HCEC 1CT (cell line): ENCODE results near the gene CHN2.

ENCODE experiments used
- DNase-seq: peaks from one replicate; pipeline ENCODE4 v3.0.0-alpha.2; 2017

CHN2 gene

DNA sequence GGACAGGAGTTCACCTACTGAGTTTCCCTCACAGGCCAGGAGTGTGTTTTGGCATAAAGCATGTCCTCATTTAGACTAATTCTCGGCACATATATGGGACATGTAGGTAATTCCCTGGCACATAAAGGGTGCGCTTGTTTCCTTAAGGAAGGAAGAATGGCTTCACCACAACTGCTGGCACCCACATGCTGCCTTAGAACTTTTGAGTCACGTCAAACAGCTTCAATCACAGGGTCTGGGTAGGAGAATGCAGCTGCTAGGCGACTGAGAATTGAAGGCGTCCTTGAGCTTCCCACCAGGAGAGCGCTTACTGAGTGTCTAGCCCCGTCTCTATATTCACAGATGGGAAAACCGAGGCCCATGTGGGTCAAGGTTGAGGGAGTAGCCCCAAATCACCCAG lies 146.1 kb downstream of the CHN2 start:
- DNase-seq: no peak

DNA sequence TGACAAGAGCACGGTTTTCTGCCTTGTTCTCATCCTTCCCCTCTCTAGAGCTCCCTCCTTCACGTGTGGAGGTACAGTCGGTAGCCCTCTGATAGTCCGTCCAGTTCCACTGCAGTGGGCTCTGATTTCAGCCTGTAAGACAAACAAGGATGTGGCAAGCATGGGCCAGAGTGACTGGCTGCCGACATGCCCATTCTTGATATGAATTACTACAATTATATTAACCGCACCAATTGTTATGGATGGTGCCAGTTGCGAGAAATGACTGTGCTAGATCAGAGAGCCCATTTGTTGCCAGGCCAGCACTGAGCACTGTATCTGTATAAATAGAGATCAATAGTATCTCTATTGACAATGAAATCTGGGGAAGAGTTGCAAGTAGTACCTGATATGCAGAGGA lies 146.6 kb downstream of the CHN2 start:
- no peak for DNase-seq

DNA sequence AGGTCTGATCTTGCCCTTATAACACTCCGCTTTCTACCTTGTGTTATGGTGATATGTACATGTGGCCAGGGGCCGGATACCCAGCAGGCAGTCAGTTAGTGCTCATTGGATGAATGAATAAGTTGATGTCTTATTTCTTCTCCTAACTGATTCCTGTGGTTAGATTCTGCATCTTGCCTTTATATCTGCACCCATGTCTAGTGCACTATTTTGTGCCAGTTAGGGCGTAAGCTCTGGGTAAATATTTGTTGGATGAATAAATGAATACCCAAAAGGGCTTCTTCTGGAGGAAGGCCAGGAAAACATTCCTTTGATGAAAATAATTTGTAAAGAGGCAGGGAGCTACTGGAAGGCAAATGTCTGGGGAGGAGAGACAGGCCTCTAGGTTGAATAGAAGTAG lies 148.2 kb downstream of the CHN2 start:
- DNase-seq: no peak

DNA sequence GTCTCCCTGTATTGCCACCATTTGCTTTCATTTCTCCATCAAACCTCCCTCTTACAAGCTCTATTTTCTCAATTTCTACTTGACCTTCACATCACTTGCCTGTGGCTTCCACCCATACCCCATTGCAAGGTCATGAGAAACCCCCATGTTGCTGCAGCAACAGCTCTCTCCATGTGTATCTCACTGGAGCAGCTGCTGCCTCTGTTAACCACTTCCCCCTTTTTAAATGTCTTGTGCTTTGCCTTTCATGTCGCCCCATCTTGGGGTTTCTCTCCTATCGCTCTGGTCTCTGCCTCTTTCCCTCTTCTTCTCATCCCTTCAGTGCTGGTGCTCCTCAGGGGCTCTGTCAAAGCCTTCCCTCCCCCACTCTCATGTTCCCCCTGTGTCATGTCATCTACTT lies 148.8 kb downstream of the CHN2 start:
- no peak for DNase-seq

DNA sequence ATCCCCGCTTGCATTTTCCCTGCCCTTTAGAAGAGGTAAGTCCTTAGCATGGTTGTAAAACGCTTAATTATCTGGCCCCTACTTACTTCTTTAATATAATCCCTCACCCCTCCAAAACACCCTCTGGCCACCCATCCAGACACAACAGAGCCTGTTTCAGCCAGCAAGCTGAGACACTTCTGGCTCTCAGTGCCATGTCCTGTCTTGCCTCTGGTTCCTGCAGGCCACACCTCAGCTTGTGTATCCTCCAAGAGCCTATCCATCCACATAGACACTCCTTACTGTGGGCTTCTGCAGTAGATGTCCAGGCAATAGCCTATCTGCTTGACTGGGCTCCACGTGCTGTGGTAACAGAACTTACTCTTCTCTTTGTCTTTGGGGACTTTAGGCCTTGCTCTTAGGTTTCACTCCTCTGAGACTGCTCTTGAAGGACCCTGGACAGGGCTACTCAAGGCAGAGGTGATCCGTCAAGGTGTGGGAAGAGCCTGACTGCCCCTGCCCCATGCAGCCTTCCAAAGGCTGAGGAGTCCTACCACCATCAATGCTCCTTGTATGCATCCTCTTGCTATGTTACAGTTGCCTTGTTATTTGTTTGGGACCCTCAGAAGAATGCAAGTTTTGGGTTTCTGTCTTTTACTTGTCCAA lies 149.9 kb downstream of the CHN2 start:
- no peak for DNase-seq

DNA sequence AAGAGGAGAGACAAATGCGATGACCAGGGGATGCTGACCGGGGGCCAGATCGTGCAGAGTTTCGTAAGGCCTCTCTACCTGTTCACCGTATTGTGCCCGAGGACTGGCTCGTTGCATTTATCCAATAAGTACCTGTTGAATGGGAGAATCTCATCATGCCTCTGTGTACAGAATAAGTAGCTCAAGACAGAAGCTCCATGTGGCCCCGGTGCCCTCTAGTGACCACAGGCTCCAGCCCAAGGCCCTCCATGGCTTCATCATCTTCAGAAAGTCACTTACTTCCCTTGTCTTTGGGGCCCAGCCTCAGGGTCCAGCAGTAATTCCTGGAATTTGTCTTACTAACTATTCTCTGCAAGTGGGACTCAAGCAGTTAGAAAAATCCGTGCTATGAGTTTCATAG lies 151.0 kb downstream of the CHN2 start:
- no peak for DNase-seq

DNA sequence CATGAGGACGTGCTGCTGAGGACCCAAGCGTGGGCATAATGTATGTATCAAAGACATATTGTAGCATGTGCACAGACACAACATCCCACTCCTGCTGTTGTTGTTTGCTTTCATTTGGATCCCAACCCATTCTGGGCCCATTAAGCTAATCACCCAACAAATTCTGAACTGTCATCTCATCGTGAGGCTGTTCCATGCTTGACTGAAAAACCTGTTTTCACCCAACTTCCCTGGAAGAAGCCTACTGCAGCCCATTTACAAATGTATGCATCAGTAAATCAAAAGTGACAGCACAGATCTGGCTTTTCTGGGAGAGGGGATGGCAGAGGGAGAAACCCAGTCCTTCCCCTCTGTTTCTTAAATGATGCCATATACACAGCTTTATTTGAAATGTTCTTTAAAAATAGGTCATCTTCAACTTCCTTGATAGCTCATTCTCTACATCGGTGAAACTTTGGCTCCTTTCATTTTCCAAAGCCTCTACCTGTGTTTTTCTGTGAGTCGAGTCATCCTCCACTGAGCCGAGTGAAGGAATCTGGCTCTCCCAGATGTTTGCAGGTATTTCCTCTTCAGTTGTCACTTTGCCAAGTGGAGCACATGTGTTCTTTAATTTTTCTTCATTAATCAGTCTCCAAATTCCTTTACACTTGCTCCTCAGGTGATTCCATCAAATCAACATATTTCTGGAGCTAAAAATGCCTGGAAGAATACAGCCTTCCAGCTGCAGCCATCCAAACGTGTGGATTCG lies 151.8 kb downstream of the CHN2 start:
- DNase-seq: no peak

DNA sequence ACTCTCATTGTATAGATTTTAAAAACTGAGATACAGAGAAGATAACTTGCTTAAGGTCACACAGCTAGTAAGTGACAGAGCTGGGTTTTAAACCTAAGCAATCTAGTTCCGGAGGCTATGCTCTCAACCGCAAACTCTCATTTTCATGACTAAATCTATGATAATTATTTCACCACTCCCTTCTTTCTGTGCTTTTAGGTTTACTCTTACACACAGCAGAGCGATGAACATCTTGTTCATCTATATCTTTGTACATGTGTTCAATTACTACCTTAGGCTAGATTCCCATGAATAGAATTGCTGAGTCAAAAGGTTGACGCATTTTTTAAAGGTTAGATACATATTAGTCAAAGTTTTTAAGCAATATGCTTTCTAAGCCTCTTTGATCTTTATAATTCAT lies 154.8 kb downstream of the CHN2 start:
- DNase-seq: no peak

DNA sequence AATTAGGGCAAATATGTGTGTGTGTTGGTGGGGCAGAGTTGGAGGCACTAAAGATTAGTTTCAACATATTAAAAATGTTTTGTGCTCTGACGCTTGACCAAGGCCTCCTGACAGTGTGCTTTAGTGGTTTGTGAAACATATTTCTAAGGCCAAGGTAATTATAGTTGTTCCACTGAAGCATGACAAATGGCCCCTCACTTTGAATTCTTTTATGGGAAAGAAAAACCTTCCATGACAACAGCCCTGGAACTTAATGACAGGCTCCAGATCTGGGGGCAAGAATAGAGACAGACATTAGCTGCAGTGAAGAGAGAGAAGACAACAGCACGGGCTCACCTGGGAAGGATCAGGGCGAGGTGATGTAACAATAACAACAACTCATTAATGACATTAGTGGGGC lies 155.8 kb downstream of the CHN2 start:
- DNase-seq: no peak

DNA sequence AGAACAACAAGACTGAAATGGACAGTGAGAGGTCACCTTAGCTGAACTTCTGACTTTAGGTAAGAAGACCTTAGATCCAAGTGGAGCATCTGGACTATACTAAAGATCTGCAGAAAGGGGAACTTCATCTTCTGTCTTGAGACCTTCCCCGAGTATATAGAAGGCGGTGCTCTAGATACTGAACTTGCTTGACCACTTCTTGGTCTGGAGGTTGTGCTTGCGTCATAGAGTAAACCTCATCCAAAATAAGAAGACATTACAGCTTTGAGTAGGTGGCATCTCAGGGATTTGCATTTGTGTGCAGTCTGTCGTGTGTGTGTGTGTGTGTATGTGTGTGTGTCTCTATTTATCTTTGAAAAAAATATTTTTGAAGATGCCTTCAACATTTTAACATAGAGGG lies 157.5 kb downstream of the CHN2 start:
- DNase-seq: no peak

DNA sequence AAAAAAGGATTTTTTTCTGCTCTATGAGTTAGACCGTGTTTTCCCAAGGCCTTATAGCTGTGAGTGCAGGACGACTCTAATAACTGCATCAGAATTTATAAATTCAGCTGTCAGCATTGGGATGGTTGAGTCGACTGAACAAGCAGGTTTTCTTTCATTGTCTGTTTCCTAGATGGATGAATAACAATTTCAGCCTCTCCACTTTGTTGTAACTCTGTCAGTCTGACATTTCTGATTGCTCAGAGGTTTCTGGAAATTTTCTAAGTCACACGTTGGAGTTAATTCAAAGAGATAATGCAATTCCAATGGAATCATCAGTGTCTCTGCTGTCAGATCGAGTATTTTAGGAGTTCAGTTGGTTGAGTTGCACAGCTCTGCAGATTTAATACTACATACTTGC lies 159.2 kb downstream of the CHN2 start:
- no peak for DNase-seq

DNA sequence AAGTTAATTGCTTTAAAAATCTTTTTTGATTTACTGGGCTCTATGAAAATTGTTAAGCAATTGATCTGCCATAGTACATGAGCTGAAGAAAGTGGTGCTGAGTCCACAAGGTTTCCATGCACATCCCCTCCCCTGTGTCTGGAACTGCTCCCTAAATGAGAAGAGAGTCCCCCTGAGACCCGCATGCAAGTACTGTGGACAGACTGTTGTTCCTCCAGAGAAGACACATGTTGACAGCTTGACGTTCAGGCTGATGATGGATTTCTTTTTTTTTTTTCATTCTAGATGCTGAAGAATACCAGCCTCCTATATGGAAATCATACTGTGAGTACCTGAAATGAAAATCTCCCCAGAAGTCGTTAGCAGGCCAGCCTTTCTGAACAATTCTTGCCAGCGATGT lies 159.8 kb downstream of the CHN2 start:
- DNase-seq: no peak

DNA sequence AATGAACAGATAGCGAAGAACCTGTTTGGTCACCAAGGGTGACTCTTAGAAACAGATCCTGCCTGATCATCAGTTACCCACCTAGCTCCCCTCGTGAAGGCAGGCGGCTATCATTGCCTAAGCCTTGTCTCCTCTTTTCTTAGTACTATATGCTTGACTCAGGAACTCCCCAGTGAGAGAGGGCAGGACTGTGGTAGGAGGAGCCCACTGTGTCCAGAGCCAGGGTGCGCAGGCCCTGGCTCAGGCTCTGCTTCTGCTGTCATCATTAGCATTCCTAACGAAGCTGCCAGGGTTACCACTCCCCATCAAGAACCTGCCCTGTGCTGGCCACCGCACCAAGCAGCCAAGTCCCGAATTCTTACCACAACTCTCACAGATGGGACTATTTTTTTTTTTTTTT lies 160.8 kb downstream of the CHN2 start:
- no peak for DNase-seq

DNA sequence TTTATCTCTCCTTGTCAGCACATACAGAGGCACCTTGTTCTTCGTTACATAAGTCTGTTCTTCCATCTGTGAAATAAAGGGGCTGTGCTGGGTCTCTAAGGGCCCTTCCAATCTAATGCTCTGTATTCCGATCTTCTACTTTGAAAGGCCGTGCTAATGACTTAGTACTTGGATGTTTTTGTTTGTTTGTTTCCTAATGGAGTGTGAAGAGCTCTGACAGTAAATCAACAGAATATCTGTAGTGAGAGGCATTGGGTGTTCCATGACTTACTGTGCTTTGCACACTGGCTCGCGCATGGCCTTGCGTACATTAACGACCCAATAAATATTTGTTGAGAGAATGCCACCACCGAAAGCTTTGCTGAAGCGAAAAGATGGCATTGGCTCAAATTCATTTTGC lies 162.1 kb downstream of the CHN2 start:
- no peak for DNase-seq

DNA sequence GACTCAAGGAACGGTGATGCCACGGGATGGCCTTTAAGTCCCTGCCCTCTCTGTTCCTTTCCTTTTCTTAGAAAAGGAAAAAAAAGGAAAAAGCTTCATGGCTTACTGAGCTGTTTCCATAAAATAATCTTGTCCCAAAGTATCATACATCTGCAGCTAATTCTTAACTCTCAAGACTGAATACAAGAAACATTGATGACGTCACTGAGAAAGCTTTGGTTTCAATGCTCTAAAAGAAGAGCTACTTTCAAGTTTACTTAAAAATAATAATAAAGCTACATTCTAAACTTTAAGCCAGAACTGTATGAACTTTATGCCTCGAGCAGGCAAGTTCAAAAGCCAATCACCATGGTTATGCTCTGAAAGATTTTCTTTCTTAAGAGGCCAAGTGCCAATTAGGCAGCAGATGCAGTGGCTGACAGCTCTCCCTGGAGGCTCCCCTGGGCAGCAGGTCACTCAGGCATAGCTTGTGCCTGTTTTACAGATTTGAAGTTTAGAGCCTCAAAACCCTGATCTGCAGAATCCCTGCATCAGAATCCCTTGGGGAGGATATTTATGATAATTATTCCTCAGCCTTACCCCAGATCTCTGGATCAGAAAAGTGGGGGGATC lies 165.0 kb downstream of the CHN2 start:
- no peak for DNase-seq

DNA sequence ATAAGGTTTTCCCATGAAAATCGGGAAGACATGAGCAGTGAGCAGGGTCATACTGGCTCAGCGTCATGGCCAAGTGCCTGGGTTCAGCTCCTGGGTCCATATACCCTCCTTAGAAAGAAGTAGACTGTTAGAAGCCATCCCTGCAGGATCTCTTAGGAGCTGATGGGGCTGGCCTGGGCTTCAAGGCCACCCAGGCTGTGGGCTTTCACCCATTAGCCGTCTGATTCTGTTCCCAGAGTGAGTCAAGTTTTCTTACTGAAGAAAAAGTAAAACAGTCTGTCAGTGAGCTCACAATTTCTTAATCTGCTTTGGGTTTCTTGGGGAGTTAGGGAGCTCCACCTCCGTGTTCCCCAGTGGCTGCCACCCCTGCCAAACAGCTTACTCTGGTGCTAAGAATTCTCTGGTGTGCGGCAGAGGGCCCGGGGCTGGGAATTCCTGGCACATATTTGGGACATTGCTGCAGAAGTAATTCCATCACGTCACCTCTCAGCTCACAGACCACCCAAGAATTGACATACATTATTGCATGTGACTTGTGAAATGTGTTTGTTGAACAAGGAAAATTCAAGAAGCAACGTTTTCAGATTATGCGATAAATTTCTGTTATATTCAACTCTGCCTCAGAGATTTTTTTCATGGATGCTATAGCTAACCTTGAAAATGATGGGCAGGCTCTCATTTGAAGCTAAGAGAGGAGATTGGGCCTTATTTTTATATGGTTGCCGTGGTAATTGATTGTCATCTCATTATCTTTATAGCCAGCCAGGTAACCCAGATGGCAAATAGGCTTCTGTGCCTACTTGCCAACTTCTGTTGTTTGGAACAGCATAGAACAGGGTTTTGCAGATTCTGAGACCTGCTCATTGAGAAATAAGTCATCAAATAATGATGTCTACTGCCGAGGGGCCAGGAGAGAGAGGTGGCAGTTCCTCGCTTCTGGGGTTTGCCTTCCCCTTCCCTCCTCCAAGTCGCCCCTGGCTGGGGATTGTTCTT lies 166.4 kb downstream of the CHN2 start:
- no peak for DNase-seq

DNA sequence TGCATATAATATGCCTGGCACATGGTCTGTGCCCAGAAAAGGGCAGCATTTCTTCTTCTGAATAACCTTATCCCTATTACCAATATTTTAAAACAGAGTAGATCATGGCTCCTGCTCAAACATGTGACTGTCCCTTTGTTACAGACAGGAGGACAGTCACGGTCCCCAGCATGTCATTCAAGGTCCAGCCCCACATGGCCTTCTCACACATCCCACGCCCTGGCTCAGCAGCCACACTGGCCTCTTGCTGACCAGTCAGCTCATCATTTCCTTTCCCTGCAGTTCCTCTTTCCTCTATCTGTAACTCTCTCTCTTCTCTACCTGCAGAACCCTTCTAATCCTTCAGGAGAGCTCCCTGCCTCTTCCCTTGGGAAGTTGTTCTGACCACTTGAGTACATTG lies 167.8 kb downstream of the CHN2 start:
- DNase-seq: no peak

DNA sequence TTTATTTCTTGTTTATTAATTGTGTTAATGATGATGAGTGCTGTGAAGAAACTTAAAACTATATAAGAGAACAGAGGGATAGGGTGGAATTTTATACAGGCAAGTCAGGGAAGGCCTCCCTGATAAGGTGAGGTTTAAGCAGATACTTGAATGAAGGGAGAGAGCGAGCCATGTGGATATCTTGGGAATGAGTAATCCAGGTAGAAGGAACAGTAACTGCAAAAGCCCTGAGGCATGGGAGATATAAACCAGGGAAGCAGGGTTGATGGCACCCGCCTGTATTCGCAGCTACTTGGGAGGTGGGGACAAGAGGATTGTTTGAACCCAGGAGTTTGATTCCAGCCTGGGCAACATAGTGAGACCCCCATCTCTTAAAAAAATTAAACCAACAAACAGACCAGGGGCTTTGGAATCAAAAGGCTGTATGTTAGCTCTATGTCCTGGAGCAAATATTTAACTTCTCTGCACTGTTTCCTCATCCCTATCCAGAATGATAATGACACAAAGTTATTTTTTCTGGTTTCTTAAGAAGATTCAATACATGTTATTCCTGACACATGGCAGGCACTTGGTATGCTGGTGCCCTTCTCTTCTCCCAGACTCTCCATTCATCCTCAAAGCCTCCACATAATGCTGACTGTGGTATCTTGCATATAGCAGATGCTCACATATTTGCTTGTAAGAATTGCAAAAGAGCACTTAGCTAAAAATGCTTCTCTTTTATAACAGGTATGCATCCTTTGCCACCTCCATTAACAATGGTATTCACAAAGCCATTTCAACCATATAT lies 169.3 kb downstream of the CHN2 start:
- no peak for DNase-seq

DNA sequence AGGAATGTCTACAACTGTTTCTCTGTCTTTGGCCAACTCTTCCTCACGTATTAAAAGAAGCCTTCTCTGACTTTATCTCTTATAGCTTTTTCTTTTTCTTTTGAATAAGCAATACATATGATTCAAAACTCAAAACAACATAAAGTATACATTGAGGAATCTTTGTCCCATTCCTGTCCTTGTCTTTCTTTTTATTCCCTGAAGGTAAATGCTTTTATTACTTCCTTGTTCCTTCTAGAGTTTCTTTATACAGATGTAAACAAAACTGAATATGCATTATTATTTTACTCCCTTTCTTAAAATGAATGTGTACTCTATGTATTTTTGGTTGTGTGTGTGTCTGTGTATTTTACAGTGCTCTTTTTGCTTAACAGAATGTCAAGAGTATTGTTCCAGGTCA lies 170.1 kb downstream of the CHN2 start:
- DNase-seq: no peak

DNA sequence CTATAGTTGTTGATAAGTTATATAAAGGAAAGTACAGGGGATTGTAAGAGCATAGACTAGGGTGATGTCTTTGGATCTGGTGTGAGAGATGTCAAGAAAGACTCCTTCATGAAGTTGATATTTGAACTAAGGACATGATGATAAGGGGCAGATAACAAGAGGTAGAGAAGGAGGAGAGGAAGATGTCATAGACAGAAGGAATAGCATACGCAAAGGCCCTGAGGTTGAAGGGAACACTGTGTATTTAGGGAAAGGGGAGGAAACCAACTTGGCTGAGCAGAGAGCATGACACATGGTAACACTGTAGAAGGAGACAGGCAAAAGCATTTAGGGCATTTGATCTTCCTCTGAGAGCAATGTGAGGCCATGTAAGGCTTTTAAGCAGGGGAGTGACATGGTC lies 170.8 kb downstream of the CHN2 start:
- DNase-seq: no peak

DNA sequence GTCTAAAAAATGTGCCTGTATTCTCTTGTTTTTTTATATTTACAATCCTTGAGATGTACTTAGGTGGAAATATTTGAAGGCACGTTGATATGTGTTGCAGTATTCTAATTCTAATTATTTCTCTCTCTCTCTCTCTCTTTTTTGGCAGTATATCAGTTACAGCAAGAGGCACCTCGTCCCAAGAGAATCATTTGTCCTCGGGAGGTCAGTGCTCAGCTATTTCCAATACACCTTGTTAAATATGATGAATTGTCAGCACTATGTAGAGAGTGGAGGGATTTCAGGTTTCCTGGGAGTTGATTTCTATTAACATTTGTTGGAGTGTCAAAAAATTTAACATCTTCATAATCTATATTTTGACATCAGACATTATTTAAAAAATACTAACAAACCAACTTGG lies 173.2 kb downstream of the CHN2 start:
- DNase-seq: no peak

DNA sequence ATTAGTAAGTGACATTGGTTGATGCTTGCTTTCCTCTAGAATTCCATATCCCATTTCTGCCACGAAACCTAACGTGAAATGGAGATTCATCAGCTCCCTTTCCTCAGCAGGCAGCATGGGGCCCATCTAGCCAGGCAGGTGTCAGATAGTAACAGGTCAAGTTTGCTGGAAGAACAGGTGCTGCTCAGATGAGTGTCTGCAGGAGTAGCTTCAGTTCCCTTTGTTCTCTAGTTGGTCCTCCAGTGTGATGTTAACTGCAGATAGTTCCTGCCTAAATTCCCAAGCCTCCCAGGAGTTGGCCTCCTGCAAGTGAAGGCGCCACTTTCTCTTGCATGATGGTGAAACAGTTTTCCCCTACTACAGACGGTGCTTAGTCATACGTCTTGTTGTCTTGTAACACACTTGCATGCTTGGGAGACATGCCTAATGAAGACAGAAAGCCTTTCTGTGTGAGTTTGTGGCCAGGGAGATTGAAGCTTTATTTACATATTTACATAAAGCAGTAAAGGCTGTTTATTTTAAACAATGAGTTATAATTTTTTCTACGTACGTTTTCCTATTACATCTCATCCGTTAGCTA lies 175.4 kb downstream of the CHN2 start:
- DNase-seq: no peak
